ENCODE results near the gene RRP8. TPM values are rescaled to one million over a fixed set of nuclear protein-coding genes. Genes with fewer than 3 reads are reported as not detected.

Gene RRP8
- total and polyA plus RNA-seq, 2 donors (not counting 1 experiment from before 2014, with no cell fraction given): 12.1 to 13.2 TPM

DNA sequence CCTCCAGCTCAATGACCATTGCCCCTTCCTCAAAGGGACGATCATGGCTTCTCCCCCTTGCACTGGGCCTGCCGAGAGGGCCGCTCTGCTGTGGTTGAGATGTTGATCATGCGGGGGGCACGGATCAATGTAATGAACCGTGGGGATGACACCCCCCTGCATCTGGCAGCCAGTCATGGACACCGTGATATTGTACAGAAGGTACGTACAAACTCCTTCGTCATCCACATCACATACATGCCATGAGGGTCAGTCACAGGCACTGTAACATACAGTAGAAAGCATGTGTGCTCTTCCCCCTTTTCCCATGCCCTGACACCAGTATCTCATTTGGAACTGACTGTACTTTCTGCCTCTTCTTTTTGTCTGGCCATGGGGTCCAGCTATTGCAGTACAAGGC lies 4.6 kb upstream of the RRP8 start:
- Histone ChIP-seq H3K27me3 (ENCODE audit: control insufficient read depth, insufficient read depth, low read length) (no peaks in the 10 kb centered on the region), H3K27ac (ENCODE audit: insufficient read depth, low read length) (peak overlapping the region; percentile 31), H3K4me2 (ENCODE audit: extremely low read depth, insufficient read depth, low read length) (no peak overlapping the region), H3K36me3 (ENCODE audit: control insufficient read depth, insufficient read depth, low read length) (peaks cover 27% of the 10 kb centered on the region), H4K20me1 (ENCODE audit: control insufficient read depth, extremely low read depth, insufficient read depth, low read length) (no peaks in the 10 kb centered on the region), H2AFZ (ENCODE audit: low read length) (no peak overlapping the region), H3K9ac (ENCODE audit: insufficient read depth, low read length) (no peak overlapping the region), H3K9me3 (ENCODE audit: control insufficient read depth, insufficient read depth, low read depth, low read length) (no peaks in the 10 kb centered on the region), H3K4me3 (replicated peaks in 1 of 4; ENCODE audit: control extremely low read depth in 1 of 4, insufficient read depth in 1 of 4, low read depth in 3 of 4, low read length in 4 of 4) (no peak overlapping the region), H3K79me2 (ENCODE audit: control insufficient read depth, insufficient read depth, low read length) (peaks cover 77% of the 10 kb centered on the region), H3K4me1 (ENCODE audit: control insufficient read depth, extremely low read depth, insufficient read depth, low read length) (peaks cover 26% of the 10 kb centered on the region)
- DNase-seq (ENCODE audit: low read depth in 2 of 2): no peak
- TF ChIP-seq, protein P1, sequence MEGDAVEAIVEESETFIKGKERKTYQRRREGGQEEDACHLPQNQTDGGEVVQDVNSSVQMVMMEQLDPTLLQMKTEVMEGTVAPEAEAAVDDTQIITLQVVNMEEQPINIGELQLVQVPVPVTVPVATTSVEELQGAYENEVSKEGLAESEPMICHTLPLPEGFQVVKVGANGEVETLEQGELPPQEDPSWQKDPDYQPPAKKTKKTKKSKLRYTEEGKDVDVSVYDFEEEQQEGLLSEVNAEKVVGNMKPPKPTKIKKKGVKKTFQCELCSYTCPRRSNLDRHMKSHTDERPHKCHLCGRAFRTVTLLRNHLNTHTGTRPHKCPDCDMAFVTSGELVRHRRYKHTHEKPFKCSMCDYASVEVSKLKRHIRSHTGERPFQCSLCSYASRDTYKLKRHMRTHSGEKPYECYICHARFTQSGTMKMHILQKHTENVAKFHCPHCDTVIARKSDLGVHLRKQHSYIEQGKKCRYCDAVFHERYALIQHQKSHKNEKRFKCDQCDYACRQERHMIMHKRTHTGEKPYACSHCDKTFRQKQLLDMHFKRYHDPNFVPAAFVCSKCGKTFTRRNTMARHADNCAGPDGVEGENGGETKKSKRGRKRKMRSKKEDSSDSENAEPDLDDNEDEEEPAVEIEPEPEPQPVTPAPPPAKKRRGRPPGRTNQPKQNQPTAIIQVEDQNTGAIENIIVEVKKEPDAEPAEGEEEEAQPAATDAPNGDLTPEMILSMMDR (conservative IDR thresholded peaks at IDR 0.05 in 1 of 2, IDR thresholded peaks at IDR 0.05 in 1 of 2; ENCODE audit: low read depth in 1 of 2, low read length in 2 of 2): no peak
- no peak for TF ChIP-seq EZH2 (IDR thresholded peaks at IDR 0.05; ENCODE audit: low read length, missing control alignments)

DNA sequence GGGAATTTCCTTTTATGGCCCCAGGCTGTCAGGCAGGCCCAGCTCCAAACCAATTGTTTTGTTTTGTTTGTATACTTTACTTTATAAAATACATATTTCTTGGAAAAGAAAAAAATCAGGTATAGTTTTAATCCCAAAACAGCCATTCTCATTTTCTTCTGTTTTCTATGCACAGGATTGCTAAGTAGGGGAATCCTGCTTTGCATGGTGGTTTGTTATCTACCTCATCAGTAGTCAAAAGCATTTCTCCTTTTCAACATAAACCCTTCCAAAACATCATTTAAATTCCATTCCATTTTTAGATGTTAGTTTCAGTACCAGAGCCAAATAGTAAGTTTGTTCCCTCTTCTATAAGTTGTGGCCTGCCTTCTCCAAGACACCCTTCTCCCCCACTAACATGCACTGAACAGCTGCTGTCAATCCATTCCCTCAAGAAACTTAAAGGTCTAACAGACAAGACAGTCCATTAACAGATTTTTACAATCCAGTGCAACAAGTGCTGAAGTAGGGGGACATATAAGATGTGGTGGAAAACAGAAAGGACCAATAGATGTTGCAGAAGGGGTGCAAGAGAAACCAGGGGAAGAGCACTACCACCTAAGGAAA lies 3.9 kb upstream of the RRP8 start:
- Histone ChIP-seq H3K4me3 (replicated peaks in 1 of 4; ENCODE audit: control extremely low read depth in 1 of 4, insufficient read depth in 1 of 4, low read depth in 3 of 4, low read length in 4 of 4) (peak overlapping the region in 2 of 4 experiments; percentile 24 to 33), H3K79me2 (ENCODE audit: control insufficient read depth, insufficient read depth, low read length) (peaks cover 85% of the 10 kb centered on the region), H3K4me1 (ENCODE audit: control insufficient read depth, extremely low read depth, insufficient read depth, low read length) (peaks cover 22% of the 10 kb centered on the region), H4K20me1 (ENCODE audit: control insufficient read depth, extremely low read depth, insufficient read depth, low read length) (no peaks in the 10 kb centered on the region), H3K27ac (ENCODE audit: insufficient read depth, low read length) (peak overlapping the region; percentile 37), H3K9me3 (ENCODE audit: control insufficient read depth, insufficient read depth, low read depth, low read length) (no peaks in the 10 kb centered on the region), H3K9ac (ENCODE audit: insufficient read depth, low read length) (no peak overlapping the region), H3K36me3 (ENCODE audit: control insufficient read depth, insufficient read depth, low read length) (peaks cover 27% of the 10 kb centered on the region), H3K27me3 (ENCODE audit: control insufficient read depth, insufficient read depth, low read length) (no peaks in the 10 kb centered on the region), H3K4me2 (ENCODE audit: extremely low read depth, insufficient read depth, low read length) (peak overlapping the region; percentile 49), H2AFZ (ENCODE audit: low read length) (no peak overlapping the region)
- TF ChIP-seq, protein P1 (conservative IDR thresholded peaks at IDR 0.05 in 1 of 2, IDR thresholded peaks at IDR 0.05 in 1 of 2; ENCODE audit: low read depth in 1 of 2, low read length in 2 of 2): no peak
- TF ChIP-seq EZH2 (IDR thresholded peaks at IDR 0.05; ENCODE audit: low read length, missing control alignments): no peak
- DNase-seq (ENCODE audit: low read depth in 2 of 2): peak in 1 of 2 donors; percentile 65

DNA sequence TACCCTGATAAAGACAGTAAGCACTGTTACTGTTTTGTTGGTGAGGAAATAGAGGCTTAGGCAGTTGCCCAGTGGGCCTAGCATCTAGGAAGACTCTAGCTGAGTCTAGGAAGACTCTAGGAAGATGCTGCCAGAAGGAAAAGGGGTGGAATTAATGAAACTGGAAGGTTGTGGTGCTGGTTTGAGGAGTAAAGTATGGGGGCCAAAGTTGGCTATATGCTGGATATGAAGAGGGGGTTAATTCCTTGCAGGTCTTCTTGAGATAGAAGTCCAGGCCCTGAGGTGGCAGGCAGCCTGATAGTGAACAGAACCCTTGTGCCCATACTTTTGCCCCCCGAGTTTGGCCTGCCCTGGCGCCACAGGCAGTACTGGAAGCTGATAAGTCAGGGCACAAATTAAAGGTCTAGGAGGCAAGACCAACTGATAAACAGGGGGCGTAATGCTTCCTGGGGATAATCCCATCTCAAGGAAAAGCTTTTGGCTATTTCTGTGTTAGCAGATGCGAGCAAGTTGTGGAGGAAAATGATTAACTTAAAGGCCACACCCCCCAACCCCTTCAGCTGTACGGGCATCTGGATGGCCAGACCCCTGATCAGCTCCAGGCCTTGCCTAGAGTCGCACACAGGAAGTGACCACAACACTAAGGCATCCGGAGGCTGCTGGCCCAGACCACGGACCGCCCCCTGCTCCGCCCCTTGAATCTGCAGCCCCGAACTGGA lies 3.2 kb upstream of the RRP8 start:
- Histone ChIP-seq H2AFZ (ENCODE audit: low read length) (no peak overlapping the region), H3K9me3 (ENCODE audit: control insufficient read depth, insufficient read depth, low read depth, low read length) (no peaks in the 10 kb centered on the region), H3K79me2 (ENCODE audit: control insufficient read depth, insufficient read depth, low read length) (peaks cover 89% of the 10 kb centered on the region), H4K20me1 (ENCODE audit: control insufficient read depth, extremely low read depth, insufficient read depth, low read length) (no peaks in the 10 kb centered on the region), H3K27ac (ENCODE audit: insufficient read depth, low read length) (peak overlapping the region; percentile 85), H3K4me3 (replicated peaks in 1 of 4; ENCODE audit: control extremely low read depth in 1 of 4, insufficient read depth in 1 of 4, low read depth in 3 of 4, low read length in 4 of 4) (peak overlapping the region; percentile 14 to 91 (median 62)), H3K4me1 (ENCODE audit: control insufficient read depth, extremely low read depth, insufficient read depth, low read length) (peaks cover 26% of the 10 kb centered on the region), H3K4me2 (ENCODE audit: extremely low read depth, insufficient read depth, low read length) (peak overlapping the region; percentile 83), H3K36me3 (ENCODE audit: control insufficient read depth, insufficient read depth, low read length) (peaks cover 26% of the 10 kb centered on the region), H3K9ac (ENCODE audit: insufficient read depth, low read length) (peak overlapping the region; percentile 48), H3K27me3 (ENCODE audit: control insufficient read depth, insufficient read depth, low read length) (no peaks in the 10 kb centered on the region)
- DNase-seq (ENCODE audit: low read depth in 2 of 2): peak; percentile 93 to 96
- TF ChIP-seq EZH2 (IDR thresholded peaks at IDR 0.05; ENCODE audit: low read length, missing control alignments): no peak
- TF ChIP-seq, protein P1 (conservative IDR thresholded peaks at IDR 0.05 in 1 of 2, IDR thresholded peaks at IDR 0.05 in 1 of 2; ENCODE audit: low read depth in 1 of 2, low read length in 2 of 2): no peak
